Vagina (tissue), 2 donors: ENCODE data around the gene FAM107B. TPM values are rescaled to one million over a fixed set of nuclear protein-coding genes. Genes with fewer than 3 reads are reported as not detected.
"Not testable (repeated sequence)": the region's sequence is repeated elsewhere in the genome, so short reads cannot be mapped to it uniquely, and the experiment has no call there.

Source experiments
- DNase-seq, 2 donors: peaks; one replicate each; pipeline ENCODE4 v3.0.0-alpha.2; 2017; ENCODE audit errors: extremely low spot score in 2 of 2
- H3K27ac ChIP-seq: fragments of 200-600 bp; sonication (generic); one replicate; pipeline ENCODE4 v1.5.1; 2019
- H3K27me3 ChIP-seq: fragments of 200-600 bp; sonication (generic); one replicate; pipeline ENCODE4 v1.5.1; 2019
- H3K36me3 ChIP-seq, 2 donors: fragments of 200-600 bp; sonication (generic); one replicate each; pipeline ENCODE4 v1.5.1; 2017 to 2019
- H3K4me1 ChIP-seq: fragments of 200-600 bp; sonication (generic); one replicate; pipeline ENCODE4 v1.5.1; 2019
- H3K4me3 ChIP-seq, 2 donors: fragments of 200-600 bp; sonication (generic); 1 replicate in 1 of 2; 2 replicates in 1 of 2; pipeline ENCODE4 v1.5.1; 2016 to 2019
- H3K9me3 ChIP-seq: fragments of 200-600 bp; sonication (generic); one replicate; pipeline ENCODE4 v1.5.1; 2019
- CTCF ChIP-seq, 3 experiments: fragments of 450-650 bp in 2 of 3; fragments of 200-600 bp in 1 of 3; sonication (generic) in 1 of 3; IDR thresholded peaks; one replicate each; pipeline ENCODE4 v1.5.1; 2017 to 2019; ENCODE audit warnings: antibody characterized with exemption in 3 of 3, mild to moderate bottlenecking in 2 of 3, moderate library complexity in 2 of 3
- POLR2A ChIP-seq, 2 donors: fragments of 450-650 bp; IDR thresholded peaks; one replicate each; pipeline ENCODE4 v1.6.1; 2017; ENCODE audit warnings: antibody characterized with exemption in 2 of 2, mild to moderate bottlenecking in 2 of 2, moderate library complexity in 2 of 2
- POLR2AphosphoS5 ChIP-seq, 2 donors: sonication (generic); formaldehyde crosslinking; IDR thresholded peaks; one replicate each; pipeline ENCODE4 v1.9.0; 2017; ENCODE audit warnings: antibody characterized with exemption in 2 of 2, mild to moderate bottlenecking in 2 of 2, low read depth in 1 of 2; ENCODE audit not compliant: insufficient read depth in 1 of 2
- intact Hi-C: fragments of 100-400 bp; cut with DNase I; formaldehyde crosslinking; loops from one replicate; pipeline ENCODE4 v1.15.1; 2023
- total RNA-seq: library from RNA; depleted of rRNA; stranded (reverse); fragments of >200 nt; gene quantifications from one replicate; pipeline ENCODE4 v1.2.3, GENCODE V29; 2016

FAM107B gene
- total RNA-seq, 1 donor from 2014 or later: 33.4 TPM

- Histone ChIP-seq H3K27me3 (no peaks in the 10 kb centered on the region), H3K27ac (no peak overlapping the region), H3K9me3 (no peaks in the 10 kb centered on the region), H3K4me1 (no peaks in the 10 kb centered on the region), H3K36me3 (no peaks in the 10 kb centered on the region), H3K4me3 (no peak overlapping the region)
- DNase-seq: no peak
- no peak for TF ChIP-seq POLR2AphosphoS5 (IDR thresholded peaks at IDR 0.05; ENCODE audit: insufficient read depth in 1 of 2, low read depth in 1 of 2)
- no peak for TF ChIP-seq POLR2A (IDR thresholded peaks at IDR 0.05)
- no peak for TF ChIP-seq CTCF (IDR thresholded peaks at IDR 0.05)
- intact Hi-C loops: no loop called here
These were observed 110.4 kb downstream of the FAM107B start for GRCh38 chr10:14664345-14664744.

- H3K36me3 ChIP-seq: no peaks in the 10 kb centered on the region
- no peak overlapping the region for H3K4me3 ChIP-seq
- TF ChIP-seq POLR2A (IDR thresholded peaks at IDR 0.05): no peak
- no peak for TF ChIP-seq POLR2AphosphoS5 (IDR thresholded peaks at IDR 0.05; ENCODE audit: insufficient read depth in 1 of 2, low read depth in 1 of 2)
- no peak for TF ChIP-seq CTCF (IDR thresholded peaks at IDR 0.05)
- no peaks in the 10 kb centered on the region for H3K9me3 ChIP-seq
- H3K4me1 ChIP-seq: peaks cover 14% of the 10 kb centered on the region
- no peak overlapping the region for H3K27ac ChIP-seq
- H3K27me3 ChIP-seq: no peaks in the 10 kb centered on the region
- DNase-seq: no peak
- intact Hi-C loops: no loop called here
These were observed 112.9 kb downstream of the FAM107B start for GRCh38 chr10:14661818-14662217.

- intact Hi-C loops: no loop called here
- no peak for DNase-seq
- Histone ChIP-seq H3K9me3 (no peaks in the 10 kb centered on the region), H3K4me1 (peaks cover 14% of the 10 kb centered on the region), H3K4me3 (no peak overlapping the region), H3K27me3 (no peaks in the 10 kb centered on the region), H3K36me3 (no peaks in the 10 kb centered on the region), H3K27ac (no peak overlapping the region)
- no peak for TF ChIP-seq POLR2AphosphoS5 (IDR thresholded peaks at IDR 0.05; ENCODE audit: insufficient read depth in 1 of 2, low read depth in 1 of 2)
- no peak for TF ChIP-seq POLR2A (IDR thresholded peaks at IDR 0.05)
- TF ChIP-seq CTCF (IDR thresholded peaks at IDR 0.05): no peak
These were observed 113.9 kb downstream of the FAM107B start for GRCh38 chr10:14660831-14661230.

GRCh38 chr10:14659626-14660196, 115.0 kb downstream of the FAM107B start:
- DNase-seq: no peak
- H3K9me3 ChIP-seq: no peaks in the 10 kb centered on the region
- peaks cover 19% of the 10 kb centered on the region for H3K4me1 ChIP-seq
- intact Hi-C loops: no loop called here
- H3K4me3 ChIP-seq: no peak overlapping the region
- H3K27ac ChIP-seq: no peak overlapping the region
- H3K36me3 ChIP-seq: no peaks in the 10 kb centered on the region
- H3K27me3 ChIP-seq: no peaks in the 10 kb centered on the region
- TF ChIP-seq POLR2A (IDR thresholded peaks at IDR 0.05): no peak
- TF ChIP-seq CTCF (IDR thresholded peaks at IDR 0.05): no peak
- no peak for TF ChIP-seq POLR2AphosphoS5 (IDR thresholded peaks at IDR 0.05; ENCODE audit: insufficient read depth in 1 of 2, low read depth in 1 of 2)

- H3K36me3 ChIP-seq, H3K27me3 ChIP-seq, H3K4me3 ChIP-seq, H3K9me3 ChIP-seq, H3K27ac ChIP-seq, DNase-seq, intact Hi-C loops: not testable (repeated sequence)
- H3K4me1 ChIP-seq: peaks cover 24% of the 10 kb centered on the region
These were observed 115.6 kb downstream of the FAM107B start for GRCh38 chr10:14659137-14659536.
